MM.1S (cell line): ENCODE data around the gene THOC5.
A peak's percentile ranks its signal among the peaks of the same experiment; 100 is the strongest.

Experiments
- DNase-seq: peaks from one replicate; pipeline ENCODE4 v3.0.0-alpha.2; 2015
- H2AFZ ChIP-seq: fragments of 300-600 bp; sonication (generic); 2 replicates; pipeline ENCODE4 v1.6.0; 2016; ENCODE audit warnings: antibody characterized with exemption, low read length
- H3F3A ChIP-seq: fragments of 300-600 bp; sonication (generic); 2 replicates; pipeline ENCODE4 v1.6.1; 2016; ENCODE audit warnings: mild to moderate bottlenecking, antibody characterized with exemption, low read length, moderate library complexity, mixed read lengths; ENCODE audit not compliant: insufficient read depth
- H3K27ac ChIP-seq: fragments of 300-600 bp; sonication (generic); 2 replicates; pipeline ENCODE4 v1.5.1; 2016; ENCODE audit warnings: mild to moderate bottlenecking, low read length
- H3K27me3 ChIP-seq: fragments of 300-600 bp; sonication (generic); replicated peaks from 2 replicates; pipeline ENCODE4 v1.6.0; 2016; ENCODE audit warnings: low read length; ENCODE audit not compliant: insufficient read depth
- H3K36me3 ChIP-seq: fragments of 300-600 bp; sonication (generic); replicated peaks from 2 replicates; pipeline ENCODE4 v1.6.1; 2016; ENCODE audit warnings: mild to moderate bottlenecking, low read length, mixed read lengths; ENCODE audit not compliant: insufficient read depth
- H3K4me1 ChIP-seq: fragments of 300-600 bp; sonication (generic); 2 replicates; pipeline ENCODE4 v1.6.1; 2016; ENCODE audit warnings: low read length, mixed read lengths
- H3K4me2 ChIP-seq: fragments of 300-600 bp; sonication (generic); 2 replicates; pipeline ENCODE4 v1.6.0; 2016; ENCODE audit warnings: low read depth, low read length
- H3K4me3 ChIP-seq: fragments of 300-600 bp; sonication (generic); 2 replicates; pipeline ENCODE4 v1.5.1; 2016; ENCODE audit warnings: low read length, mixed read lengths
- H3K79me2 ChIP-seq: fragments of 300-600 bp; sonication (generic); 2 replicates; pipeline ENCODE4 v1.6.1; 2016; ENCODE audit warnings: mixed run types, low read length, mixed read lengths
- H3K9ac ChIP-seq: fragments of 300-600 bp; sonication (generic); 2 replicates; pipeline ENCODE4 v1.6.1; 2016; ENCODE audit warnings: low read length, mixed read lengths
- H3K9me2 ChIP-seq: fragments of 300-600 bp; sonication (generic); replicated peaks from 2 replicates; pipeline ENCODE4 v1.6.1; 2016; ENCODE audit warnings: mild to moderate bottlenecking, low read length, mixed read lengths; ENCODE audit not compliant: insufficient read depth
- H3K9me3 ChIP-seq: fragments of 300-600 bp; sonication (generic); replicated peaks from 2 replicates; pipeline ENCODE4 v1.6.1; 2016; ENCODE audit warnings: mild to moderate bottlenecking, low read length, mixed read lengths; ENCODE audit not compliant: insufficient read depth
- H4K20me1 ChIP-seq: fragments of 300-600 bp; sonication (generic); 2 replicates; pipeline ENCODE4 v1.6.1; 2016; ENCODE audit warnings: mild to moderate bottlenecking, low read length, moderate library complexity, mixed read lengths; ENCODE audit not compliant: insufficient read depth
- CTCF ChIP-seq: fragments of 300-600 bp; sonication (generic); IDR thresholded peaks from 2 replicates; pipeline ENCODE4 v1.5.1; 2016; ENCODE audit warnings: antibody characterized with exemption, low read length, mixed read lengths
- EZH2 ChIP-seq: fragments of 300-600 bp; sonication (generic); optimal IDR thresholded peaks from 2 replicates; pipeline ENCODE3; 2017; ENCODE audit warnings: low read depth, mild to moderate bottlenecking, antibody characterized with exemption, low read length, mixed read lengths
- EZH2phosphoT487 ChIP-seq: fragments of 300-600 bp; sonication (generic); IDR thresholded peaks from 2 replicates; pipeline ENCODE4 v1.6.1; 2018; ENCODE audit warnings: antibody characterized with exemption, low read length

The THOC5 gene

GRCh38 chr22:29524442-29525191, 28.9 kb downstream of the THOC5 start:
- no peaks in the 10 kb centered on the region for H4K20me1 ChIP-seq
- no peaks in the 10 kb centered on the region for H3K36me3 ChIP-seq

GRCh38 chr22:29523761-29524160, 29.8 kb downstream of the THOC5 start:
- Histone ChIP-seq H3K27ac (no peak overlapping the region), H3K9me2 (no peaks in the 10 kb centered on the region), H3K36me3 (no peaks in the 10 kb centered on the region; the same call in 1 of the 2 replicates), H3K4me2 (no peak overlapping the region), H3K9ac (no peak overlapping the region), H4K20me1 (no peaks in the 10 kb centered on the region), H3K4me3 (no peak overlapping the region), H3K4me1 (no peaks in the 10 kb centered on the region), H3K9me3 (no peaks in the 10 kb centered on the region), H3K27me3 (no peaks in the 10 kb centered on the region), H3F3A (no peaks in the 10 kb centered on the region), H2AFZ (no peak overlapping the region), H3K79me2 (no peaks in the 10 kb centered on the region)
- DNase-seq = no peak
- no peak for TF ChIP-seq CTCF
- TF ChIP-seq EZH2 = no peak
- TF ChIP-seq EZH2phosphoT487 = no peak

More at GRCh38 chr22:29524442-29525191, 28.9 kb downstream of the THOC5 start:
- Histone ChIP-seq H2AFZ (no peak overlapping the region), H3K4me2 (no peak overlapping the region), H3K27ac (no peak overlapping the region), H3K27me3 (no peaks in the 10 kb centered on the region), H3K4me1 (no peaks in the 10 kb centered on the region), H3K79me2 (no peaks in the 10 kb centered on the region), H3K9me3 (no peaks in the 10 kb centered on the region), H3F3A (no peaks in the 10 kb centered on the region), H3K4me3 (no peak overlapping the region), H3K9me2 (no peaks in the 10 kb centered on the region), H3K9ac (no peak overlapping the region)
- peak; percentile 7 for DNase-seq
- TF ChIP-seq EZH2 (no peak), EZH2phosphoT487 (no peak), CTCF (peak; percentile 46)

- Histone ChIP-seq H3K9ac (no peak overlapping the region), H3K9me3 (no peaks in the 10 kb centered on the region), H3F3A (no peaks in the 10 kb centered on the region), H3K79me2 (no peaks in the 10 kb centered on the region), H4K20me1 (no peaks in the 10 kb centered on the region), H3K4me3 (no peak overlapping the region), H3K27me3 (no peaks in the 10 kb centered on the region), H3K36me3 (no peaks in the 10 kb centered on the region; the same call in 1 of the 2 replicates), H3K4me2 (no peak overlapping the region), H3K4me1 (no peaks in the 10 kb centered on the region), H3K27ac (no peak overlapping the region), H3K9me2 (no peaks in the 10 kb centered on the region), H2AFZ (no peak overlapping the region)
- DNase-seq = no peak
- TF ChIP-seq CTCF (no peak), EZH2phosphoT487 (no peak), EZH2 (no peak)
Measured at GRCh38 chr22:29521526-29521925, 32.0 kb downstream of the THOC5 start.
